ENCODE measurements around the gene MACROH2A2.
"Not testable (repeated sequence)": the region's sequence is repeated elsewhere in the genome, so short reads cannot be mapped to it uniquely, and the experiment has no call there.

The MACROH2A2 gene

DNA sequence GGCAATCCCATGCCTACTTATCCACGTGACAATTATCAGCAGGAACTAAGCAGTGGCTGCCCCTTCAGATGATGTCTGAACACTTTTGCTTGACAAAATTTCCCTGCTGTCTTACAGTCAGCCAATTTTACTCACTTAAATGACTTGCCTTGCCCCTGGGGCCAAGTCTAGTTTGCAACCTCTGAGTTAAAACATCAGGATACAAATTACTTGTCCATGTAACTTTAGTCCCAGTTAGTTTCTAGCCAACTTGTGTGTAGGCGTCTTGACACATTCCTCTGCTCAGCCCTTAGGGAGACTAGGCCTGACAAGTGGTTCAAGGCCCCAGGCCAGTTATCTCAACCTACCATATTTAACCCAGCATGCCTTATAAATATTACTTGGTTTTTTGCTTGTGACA, 105.5 kb downstream of the MACROH2A2 start:
- DNase-seq (ENCODE audit: low read depth, low spot score) = no peak
- H3K4me3 ChIP-seq (ENCODE audit: low read depth, low read length) = no peak overlapping the region
- no peak for TF ChIP-seq CTCF (IDR thresholded peaks at IDR 0.05; ENCODE audit: low read depth, low read length)
- in situ Hi-C loops (cut with HindIII; ENCODE audit: low sequenced_read_pairs) = no loop called here

DNA sequence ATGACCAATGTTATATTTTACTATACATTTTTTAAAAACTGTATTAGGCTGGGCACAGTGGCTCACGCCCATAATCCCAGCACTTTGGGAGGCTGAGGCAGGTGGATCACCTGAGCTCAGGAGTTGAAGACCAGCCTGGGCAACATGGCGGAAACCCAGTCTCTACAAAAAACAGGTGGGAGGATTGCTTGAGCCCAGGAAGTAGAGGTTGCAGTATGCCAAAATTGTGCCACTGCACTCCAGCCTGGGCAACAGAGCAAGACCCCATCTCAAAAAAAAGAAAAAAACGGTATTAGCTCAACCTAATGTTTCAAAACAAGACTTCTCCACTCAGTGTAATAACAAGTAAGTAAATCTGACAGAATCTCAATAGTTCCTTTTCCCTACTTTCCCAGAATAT, 106.7 kb downstream of the MACROH2A2 start:
- H3K4me3 ChIP-seq (ENCODE audit: low read depth, low read length); DNase-seq (ENCODE audit: low read depth, low spot score); in situ Hi-C loops (cut with HindIII; ENCODE audit: low sequenced_read_pairs): not testable (repeated sequence)

GRCh38 chr10:70160798-70161197, 108.2 kb downstream of the MACROH2A2 start:
- no peak for TF ChIP-seq CTCF (IDR thresholded peaks at IDR 0.05; ENCODE audit: low read depth, low read length)
- H3K4me3 ChIP-seq (ENCODE audit: low read depth, low read length) = no peak overlapping the region
- DNase-seq (ENCODE audit: low read depth, low spot score) = no peak
- in situ Hi-C loops (cut with HindIII; ENCODE audit: low sequenced_read_pairs) = no loop called here
